AG09309 (cell line): ENCODE data around the gene PSMD4.

Experiments used
- DNase-seq: peaks from one replicate; pipeline ENCODE4 v3.0.0-alpha.2; 2010; ENCODE audit warnings: low read depth
- H3K4me3 ChIP-seq: 2 replicates; pipeline ENCODE4 v1.5.1; 2011; ENCODE audit warnings: mild to moderate bottlenecking, low read depth, low read length, moderate library complexity; ENCODE audit not compliant: control insufficient read depth
- CTCF ChIP-seq: IDR thresholded peaks from 2 replicates; pipeline ENCODE4 v1.5.1; 2011; ENCODE audit warnings: mild to moderate bottlenecking, low read depth, low read length, inconsistent platforms; ENCODE audit not compliant: insufficient read depth, control insufficient read depth; ENCODE audit errors: missing control alignments

PSMD4 gene

GRCh38 chr1:151289080-151289935 lies 34.8 kb downstream of the PSMD4 start:
- H3K4me3 ChIP-seq = no peak overlapping the region
- DNase-seq = no peak
- no peak for TF ChIP-seq CTCF

GRCh38 chr1:151289991-151290708 lies 35.6 kb downstream of the PSMD4 start:
- TF ChIP-seq CTCF = no peak
- DNase-seq = no peak

GRCh38 chr1:151290709-151291303 lies 36.3 kb downstream of the PSMD4 start:
- TF ChIP-seq CTCF = no peak
- no peak overlapping the region for H3K4me3 ChIP-seq
- no peak for DNase-seq

More at GRCh38 chr1:151289991-151290708, 35.6 kb downstream of the PSMD4 start:
- H3K4me3 ChIP-seq = no peak overlapping the region

GRCh38 chr1:151292207-151293030 lies 37.9 kb downstream of the PSMD4 start:
- DNase-seq = no peak
- H3K4me3 ChIP-seq = no peak overlapping the region
- TF ChIP-seq CTCF = peak; percentile 6

- DNase-seq = no peak
- no peak for TF ChIP-seq CTCF
- H3K4me3 ChIP-seq = no peak overlapping the region
These were observed 38.6 kb downstream of the PSMD4 start for GRCh38 chr1:151293093-151293492.
